ENCODE data around the gene ORAI3. TPM values are rescaled to one million over a fixed set of nuclear protein-coding genes. Genes with fewer than 3 reads are reported as not detected.

Gene ORAI3
- total RNA-seq, 1 donor from 2014 or later: 10.2 TPM

DNA sequence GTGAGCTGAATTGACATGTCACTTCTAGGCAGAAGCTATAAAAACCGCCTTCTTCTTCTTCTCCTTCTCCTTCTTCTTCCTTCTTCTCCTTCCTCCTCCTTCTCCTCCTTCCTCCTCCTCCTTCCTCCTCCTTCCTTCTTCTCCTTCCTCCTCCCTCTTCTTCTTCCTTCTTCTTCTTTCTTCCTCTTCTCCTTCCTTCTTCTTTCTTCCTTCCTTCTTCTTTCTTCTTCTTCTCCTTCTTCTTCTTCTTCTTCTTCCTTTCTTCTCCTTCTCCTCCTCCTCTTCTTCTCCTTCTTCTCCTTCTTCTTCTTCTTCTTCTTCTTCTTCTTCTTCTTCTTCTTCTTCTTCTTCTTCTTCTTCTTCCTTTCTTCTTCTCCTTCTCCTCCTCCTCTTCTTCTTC, 30.3 kb upstream of the ORAI3 start:
- Histone ChIP-seq H3F3A (ENCODE audit: low read depth) (peaks cover 21% of the 10 kb centered on the region), H4K20me1 (ENCODE audit: low read depth) (no peaks in the 10 kb centered on the region), H2AFZ (replicated peaks) (no peak overlapping the region), H3K79me2 (ENCODE audit: low read depth) (peaks cover 1% of the 10 kb centered on the region), H3K4me1 (peaks cover 13% of the 10 kb centered on the region), H3K4me3 (no peak overlapping the region), H3K9ac (no peak overlapping the region), H3K4me2 (no peak overlapping the region), H3K9me3 (ENCODE audit: low read depth) (no peaks in the 10 kb centered on the region), H3K36me3 (no peaks in the 10 kb centered on the region), H3K27me3 (no peaks in the 10 kb centered on the region), H3K27ac (no peak overlapping the region)
- Mint-ChIP-seq H3K27ac (no peak overlapping the region), H3K4me1 (peaks cover 10% of the 10 kb centered on the region), H3K9me3 (no peaks in the 10 kb centered on the region), H3K4me3 (no peak overlapping the region), H3K36me3 (no peaks in the 10 kb centered on the region), H3K27me3 (ENCODE audit: insufficient read depth, low read depth) (peaks cover 15% of the 10 kb centered on the region)
- no peak for DNase-seq (ENCODE audit: low spot score)
- TF ChIP-seq, protein P1, sequence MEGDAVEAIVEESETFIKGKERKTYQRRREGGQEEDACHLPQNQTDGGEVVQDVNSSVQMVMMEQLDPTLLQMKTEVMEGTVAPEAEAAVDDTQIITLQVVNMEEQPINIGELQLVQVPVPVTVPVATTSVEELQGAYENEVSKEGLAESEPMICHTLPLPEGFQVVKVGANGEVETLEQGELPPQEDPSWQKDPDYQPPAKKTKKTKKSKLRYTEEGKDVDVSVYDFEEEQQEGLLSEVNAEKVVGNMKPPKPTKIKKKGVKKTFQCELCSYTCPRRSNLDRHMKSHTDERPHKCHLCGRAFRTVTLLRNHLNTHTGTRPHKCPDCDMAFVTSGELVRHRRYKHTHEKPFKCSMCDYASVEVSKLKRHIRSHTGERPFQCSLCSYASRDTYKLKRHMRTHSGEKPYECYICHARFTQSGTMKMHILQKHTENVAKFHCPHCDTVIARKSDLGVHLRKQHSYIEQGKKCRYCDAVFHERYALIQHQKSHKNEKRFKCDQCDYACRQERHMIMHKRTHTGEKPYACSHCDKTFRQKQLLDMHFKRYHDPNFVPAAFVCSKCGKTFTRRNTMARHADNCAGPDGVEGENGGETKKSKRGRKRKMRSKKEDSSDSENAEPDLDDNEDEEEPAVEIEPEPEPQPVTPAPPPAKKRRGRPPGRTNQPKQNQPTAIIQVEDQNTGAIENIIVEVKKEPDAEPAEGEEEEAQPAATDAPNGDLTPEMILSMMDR (IDR thresholded peaks at IDR 0.05): no peak
- TF ChIP-seq EZH2phosphoT487 (IDR thresholded peaks at IDR 0.05): no peak
- no peak for TF ChIP-seq EZH2 (IDR thresholded peaks at IDR 0.05)

DNA sequence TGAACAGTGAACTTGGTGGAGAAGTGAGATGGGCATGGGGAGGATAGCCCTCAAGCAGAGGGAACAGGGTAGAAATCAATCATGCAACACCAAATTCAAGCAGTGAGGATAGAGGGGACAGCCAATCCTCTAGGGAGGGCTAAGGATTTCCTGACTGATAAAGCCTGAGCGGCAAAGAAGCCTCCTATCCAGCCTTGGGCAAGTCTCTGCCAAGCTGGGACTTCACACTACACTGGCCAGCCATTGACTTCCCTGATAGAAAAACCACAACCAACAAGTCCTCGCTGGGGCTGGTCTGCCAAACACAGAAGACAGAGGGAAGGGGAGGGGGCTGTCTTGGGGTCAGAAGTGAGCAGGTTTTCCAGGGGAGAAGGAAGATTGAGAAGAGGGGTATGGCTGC, 28.0 kb upstream of the ORAI3 start:
- H3K36me3 Mint-ChIP-seq: peaks cover 2% of the 10 kb centered on the region
- no peak overlapping the region for H3K4me3 ChIP-seq
- no peak overlapping the region for H3K4me2 ChIP-seq
- H2AFZ ChIP-seq (replicated peaks): no peak overlapping the region
- peaks cover 11% of the 10 kb centered on the region for H4K20me1 ChIP-seq (ENCODE audit: low read depth)
- H3K27ac Mint-ChIP-seq: peak overlapping the region; percentile 23
- H3K4me3 Mint-ChIP-seq: peak overlapping the region; percentile 100
- no peaks in the 10 kb centered on the region for H3K9me3 Mint-ChIP-seq
- no peak for TF ChIP-seq EZH2phosphoT487 (IDR thresholded peaks at IDR 0.05)
- TF ChIP-seq, protein P1 (IDR thresholded peaks at IDR 0.05): no peak
- no peak for TF ChIP-seq EZH2 (IDR thresholded peaks at IDR 0.05)
- H3K9ac ChIP-seq: no peak overlapping the region
- H3K27me3 Mint-ChIP-seq (ENCODE audit: insufficient read depth, low read depth): peaks cover 17% of the 10 kb centered on the region
- peaks cover 23% of the 10 kb centered on the region for H3F3A ChIP-seq (ENCODE audit: low read depth)
- peaks cover 24% of the 10 kb centered on the region for H3K79me2 ChIP-seq (ENCODE audit: low read depth)
- H3K9me3 ChIP-seq (ENCODE audit: low read depth): no peaks in the 10 kb centered on the region
- H3K4me1 ChIP-seq: peaks cover 8% of the 10 kb centered on the region
- no peaks in the 10 kb centered on the region for H3K27me3 ChIP-seq
- peaks cover 14% of the 10 kb centered on the region for H3K4me1 Mint-ChIP-seq
- no peak overlapping the region for H3K27ac ChIP-seq
- H3K36me3 ChIP-seq: no peaks in the 10 kb centered on the region
- DNase-seq (ENCODE audit: low spot score): no peak

DNA sequence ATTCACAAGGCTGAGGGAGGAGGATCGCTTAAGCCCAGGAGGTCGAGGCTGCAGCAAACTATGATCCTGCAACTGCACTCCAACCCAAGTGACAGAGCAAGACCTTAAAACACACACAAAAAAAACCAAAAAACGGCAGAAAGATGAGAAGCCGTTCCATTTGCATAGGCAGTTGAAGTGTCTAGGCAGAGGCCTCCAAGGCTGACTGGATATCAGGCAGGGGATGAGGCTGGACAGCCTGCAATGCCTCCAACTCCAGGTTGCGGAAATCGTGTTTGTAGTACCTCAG, 27.5 kb upstream of the ORAI3 start:
- Mint-ChIP-seq H3K27ac (peak overlapping the region; percentile 100), H3K36me3 (peaks cover 2% of the 10 kb centered on the region), H3K27me3 (ENCODE audit: insufficient read depth, low read depth) (peaks cover 17% of the 10 kb centered on the region), H3K4me1 (peaks cover 18% of the 10 kb centered on the region), H3K4me3 (peak overlapping the region; percentile 100), H3K9me3 (no peaks in the 10 kb centered on the region)
- peaks cover 17% of the 10 kb centered on the region for H3F3A ChIP-seq (ENCODE audit: low read depth)
- no peak overlapping the region for H2AFZ ChIP-seq (replicated peaks)
- peaks cover 11% of the 10 kb centered on the region for H4K20me1 ChIP-seq (ENCODE audit: low read depth)
- H3K27ac ChIP-seq: no peak overlapping the region
- H3K4me3 ChIP-seq: peak overlapping the region; percentile 61
- DNase-seq (ENCODE audit: low spot score): no peak
- no peak overlapping the region for H3K9ac ChIP-seq
- no peaks in the 10 kb centered on the region for H3K9me3 ChIP-seq (ENCODE audit: low read depth)
- no peaks in the 10 kb centered on the region for H3K27me3 ChIP-seq
- TF ChIP-seq EZH2 (IDR thresholded peaks at IDR 0.05): no peak
- TF ChIP-seq, protein P1 (IDR thresholded peaks at IDR 0.05): no peak
- no peak for TF ChIP-seq EZH2phosphoT487 (IDR thresholded peaks at IDR 0.05)
- no peak overlapping the region for H3K4me2 ChIP-seq
- H3K79me2 ChIP-seq (ENCODE audit: low read depth): peaks cover 28% of the 10 kb centered on the region
- no peaks in the 10 kb centered on the region for H3K36me3 ChIP-seq
- peaks cover 4% of the 10 kb centered on the region for H3K4me1 ChIP-seq
